Neural crest cell (in vitro differentiated cells): ENCODE results near the gene FAM187B. TPM values are rescaled to one million over a fixed set of nuclear protein-coding genes. Genes with fewer than 3 reads are reported as not detected.

Experiments
- DNase-seq: peaks from one replicate; pipeline ENCODE4 v3.0.0; 2021; ENCODE audit warnings: low read depth, mixed read lengths, low spot score
- H3K27ac Mint-ChIP-seq: one replicate; pipeline ENCODE4 v1.8.0; 2021; ENCODE audit warnings: mild to moderate bottlenecking, mixed read lengths; ENCODE audit not compliant: unreplicated experiment
- H3K27me3 Mint-ChIP-seq: 2 replicates; pipeline ENCODE4 v1.8.0; 2021; ENCODE audit warnings: low read depth, mild to moderate bottlenecking, mixed read lengths
- H3K36me3 Mint-ChIP-seq: 2 replicates; pipeline ENCODE4 v1.8.0; 2021; ENCODE audit warnings: low read depth, mild to moderate bottlenecking, mixed read lengths
- H3K4me1 Mint-ChIP-seq: 2 replicates; pipeline ENCODE4 v1.8.0; 2021; ENCODE audit warnings: mixed read lengths
- H3K4me3 Mint-ChIP-seq: one replicate; pipeline ENCODE4 v1.8.0; 2021; ENCODE audit warnings: mild to moderate bottlenecking, mixed read lengths
- H3K9me3 Mint-ChIP-seq: 2 replicates; pipeline ENCODE4 v1.8.0; 2021; ENCODE audit warnings: mixed read lengths
- CTCF ChIP-seq: fragments of 200-600 bp; sonication (generic); conservative IDR thresholded peaks from 2 replicates; pipeline ENCODE4 v1.5.0; 2021; ENCODE audit warnings: antibody characterized with exemption, mild to moderate bottlenecking
- total RNA-seq: library from RNA; stranded (reverse); gene quantifications from 2 replicates; pipeline ENCODE4 v1.2.1, GENCODE V29; 2021

FAM187B gene
- total RNA-seq, 1 donor from 2014 or later: not detected

DNA sequence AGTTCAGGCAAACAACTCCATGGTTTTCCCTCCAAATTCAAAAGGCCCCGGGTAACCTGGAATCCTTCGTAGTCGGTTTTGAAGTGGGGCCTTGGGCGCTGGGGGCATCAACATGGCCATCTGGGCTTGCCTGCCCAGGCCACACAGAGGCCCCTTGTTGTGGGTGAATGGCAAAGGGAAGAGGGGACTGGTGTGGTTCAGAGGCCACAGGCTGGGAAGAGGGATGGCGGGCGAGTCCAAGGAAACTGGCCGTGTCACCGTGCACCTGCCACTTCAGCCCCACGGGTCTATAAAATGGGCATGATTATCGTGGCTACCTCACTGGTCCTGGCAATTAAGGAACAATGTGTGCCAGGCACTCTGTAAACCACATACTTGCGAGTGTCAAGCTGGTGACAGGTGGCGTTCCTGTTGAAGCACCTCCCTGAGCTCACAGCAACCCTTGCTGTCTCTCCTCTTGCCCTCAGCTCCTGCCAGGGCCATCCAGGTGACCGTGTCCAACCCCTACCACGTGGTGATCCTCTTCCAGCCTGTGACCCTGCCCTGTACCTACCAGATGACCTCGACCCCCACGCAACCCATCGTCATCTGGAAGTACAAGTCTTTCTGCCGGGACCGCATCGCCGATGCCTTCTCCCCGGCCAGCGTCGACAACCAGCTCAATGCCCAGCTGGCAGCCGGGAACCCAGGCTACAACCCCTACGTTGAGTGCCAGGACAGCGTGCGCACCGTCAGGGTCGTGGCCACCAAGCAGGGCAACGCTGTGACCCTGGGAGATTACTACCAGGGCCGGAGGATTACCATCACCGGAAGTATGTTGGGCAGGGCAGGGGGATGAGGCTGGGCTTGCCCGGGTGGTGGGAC is 21.5 kb upstream of the FAM187B start:
- Mint-ChIP-seq H3K9me3 (peaks cover 3% of the 10 kb centered on the region), H3K4me3 (no peak overlapping the region), H3K4me1 (peaks cover 20% of the 10 kb centered on the region), H3K27me3 (peaks cover 69% of the 10 kb centered on the region), H3K36me3 (peaks cover 2% of the 10 kb centered on the region), H3K27ac (no peak overlapping the region)
- no peak for TF ChIP-seq CTCF
- DNase-seq: no peak

GRCh38 chr19:35249146-35249847 is 20.8 kb upstream of the FAM187B start:
- H3K27ac Mint-ChIP-seq: no peak overlapping the region
- peaks cover 20% of the 10 kb centered on the region for H3K4me1 Mint-ChIP-seq
- H3K36me3 Mint-ChIP-seq: peaks cover 2% of the 10 kb centered on the region
- DNase-seq: no peak
- no peak for TF ChIP-seq CTCF
- H3K4me3 Mint-ChIP-seq: peak overlapping the region; percentile 69
- peaks cover 76% of the 10 kb centered on the region for H3K27me3 Mint-ChIP-seq
- peaks cover 8% of the 10 kb centered on the region for H3K9me3 Mint-ChIP-seq

DNA sequence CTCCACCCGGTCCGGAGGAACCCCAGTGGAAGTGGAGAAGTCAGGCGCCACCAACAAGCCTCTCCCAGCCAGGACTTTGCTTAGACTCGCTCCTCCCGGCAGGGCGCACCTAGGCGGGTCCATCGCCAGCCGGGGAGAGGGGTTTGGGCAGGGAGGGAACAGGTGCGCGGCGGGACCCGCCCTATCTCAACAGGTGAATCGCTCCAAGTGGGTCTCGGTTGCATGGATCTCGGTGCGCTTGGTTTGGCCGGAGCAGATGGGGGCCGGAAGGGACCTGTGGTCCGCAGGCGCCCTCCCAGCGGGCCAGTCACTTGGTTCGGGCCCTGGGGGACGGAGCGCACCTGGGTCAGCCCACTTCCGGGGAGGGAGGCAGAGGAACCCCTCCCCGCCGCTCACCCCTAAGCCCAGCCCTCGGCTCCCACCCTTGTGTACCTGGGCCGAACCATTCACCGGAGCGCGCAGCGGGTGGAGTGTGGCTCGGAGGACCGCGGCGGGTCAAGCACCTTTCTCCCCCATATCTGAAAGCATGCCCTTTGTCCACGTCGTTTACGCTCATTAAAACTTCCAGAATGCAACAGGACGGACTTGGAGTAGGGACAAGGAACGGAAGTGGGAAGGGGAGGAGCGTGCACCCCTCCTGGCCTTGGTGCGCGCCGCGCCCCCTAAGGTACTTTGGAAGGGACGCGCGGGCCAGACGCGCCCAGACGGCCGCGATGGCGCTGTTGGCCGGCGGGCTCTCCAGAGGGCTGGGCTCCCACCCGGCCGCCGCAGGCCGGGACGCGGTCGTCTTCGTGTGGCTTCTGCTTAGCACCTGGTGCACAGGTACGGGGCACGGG is 20.0 kb upstream of the FAM187B start, which contains the start of gene LSR:
Gene LSR, plus strand, starts transcription at position 693 of the 836 bp plus-strand sequence. Its CDS starts 21 bp downstream, at position 714.
- peaks cover 20% of the 10 kb centered on the region for H3K4me1 Mint-ChIP-seq
- H3K9me3 Mint-ChIP-seq: peaks cover 11% of the 10 kb centered on the region
- peaks cover 82% of the 10 kb centered on the region for H3K27me3 Mint-ChIP-seq
- H3K4me3 Mint-ChIP-seq: peak within 1 kb of the TSS; percentile 69
- no peak for TF ChIP-seq CTCF
- no peak for DNase-seq
- H3K27ac Mint-ChIP-seq: peak within 1 kb of the TSS; percentile 86
- H3K36me3 Mint-ChIP-seq: peaks cover 2% of the 10 kb centered on the region

- H3K4me1 Mint-ChIP-seq: peaks cover 20% of the 10 kb centered on the region
- H3K27me3 Mint-ChIP-seq: peaks cover 88% of the 10 kb centered on the region
- no peak for DNase-seq
- no peak overlapping the region for H3K27ac Mint-ChIP-seq
- peaks cover 2% of the 10 kb centered on the region for H3K36me3 Mint-ChIP-seq
- no peak overlapping the region for H3K4me3 Mint-ChIP-seq
- peaks cover 11% of the 10 kb centered on the region for H3K9me3 Mint-ChIP-seq
- peak; percentile 56 for TF ChIP-seq CTCF
These were observed 19.2 kb upstream of the FAM187B start for GRCh38 chr19:35247526-35248309.
